ENCODE data around the gene DGKD.
A peak's percentile ranks its signal among the peaks of the same experiment; 100 is the strongest.

DGKD gene

DNA sequence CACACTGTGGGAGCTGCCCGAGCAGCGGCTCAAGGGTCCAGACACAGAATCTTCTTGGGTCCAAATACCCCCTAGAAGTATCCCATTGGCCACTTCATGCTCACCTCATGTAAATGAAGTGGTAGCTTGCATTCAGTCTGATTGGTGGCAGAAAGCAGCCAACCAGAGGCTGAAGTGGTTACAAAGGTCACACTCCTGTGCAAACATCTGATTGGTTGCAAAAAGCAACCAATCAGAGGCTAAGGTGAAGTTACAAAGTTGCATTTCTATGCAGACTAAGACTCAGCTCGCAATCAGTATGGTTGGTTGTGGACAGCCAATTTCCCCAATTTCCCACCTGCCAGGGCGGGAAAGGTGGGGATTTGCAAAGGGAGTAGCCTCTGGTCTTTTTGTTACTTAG is 94.3 kb downstream of the DGKD start:
- DNase-seq, result no peak

- peak in 1 of 3 donors; percentile 16 for DNase-seq
Measured at GRCh38 chr2:233449081-233449901, 95.0 kb downstream of the DGKD start.

- DNase-seq, result no peak
Measured at GRCh38 chr2:233449921-233450863, 95.9 kb downstream of the DGKD start.

DNA sequence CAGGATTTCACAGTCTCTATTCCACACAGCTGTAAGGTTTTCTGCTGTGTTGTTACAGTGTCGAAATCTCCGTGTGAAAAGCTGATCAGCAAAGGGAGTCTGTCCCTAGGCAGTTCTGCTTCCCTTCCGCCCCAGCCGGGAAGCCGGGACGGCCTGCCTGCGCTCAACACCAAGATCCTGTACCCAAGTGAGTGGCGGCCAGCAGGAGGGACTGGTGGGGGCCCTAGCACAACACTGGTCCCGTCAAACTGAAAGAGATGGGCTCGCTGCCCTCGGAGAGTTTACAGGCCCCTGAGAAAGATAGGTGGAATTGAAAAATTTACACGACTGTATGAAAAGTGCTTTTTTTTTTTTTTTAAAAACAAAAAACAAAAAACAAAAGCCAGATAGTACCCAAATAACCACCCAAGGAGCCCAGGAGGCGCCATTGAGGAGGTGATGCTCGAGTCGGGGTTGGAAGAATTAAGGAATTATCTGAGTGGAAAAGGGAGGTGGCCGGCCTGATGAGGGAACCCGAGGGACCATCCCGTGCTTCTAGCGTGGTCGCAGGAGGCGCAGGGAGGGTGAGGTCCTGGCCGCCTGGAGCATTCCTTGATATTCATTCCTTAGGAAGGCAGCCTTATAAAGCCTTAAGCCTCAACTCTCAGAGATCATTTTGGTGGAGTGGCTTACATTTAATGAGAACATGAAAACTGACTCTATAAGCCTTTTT is 96.7 kb downstream of the DGKD start:
- DNase-seq, result no peak

GRCh38 chr2:233451950-233452349 is 97.7 kb downstream of the DGKD start:
- no peak for DNase-seq

DNA sequence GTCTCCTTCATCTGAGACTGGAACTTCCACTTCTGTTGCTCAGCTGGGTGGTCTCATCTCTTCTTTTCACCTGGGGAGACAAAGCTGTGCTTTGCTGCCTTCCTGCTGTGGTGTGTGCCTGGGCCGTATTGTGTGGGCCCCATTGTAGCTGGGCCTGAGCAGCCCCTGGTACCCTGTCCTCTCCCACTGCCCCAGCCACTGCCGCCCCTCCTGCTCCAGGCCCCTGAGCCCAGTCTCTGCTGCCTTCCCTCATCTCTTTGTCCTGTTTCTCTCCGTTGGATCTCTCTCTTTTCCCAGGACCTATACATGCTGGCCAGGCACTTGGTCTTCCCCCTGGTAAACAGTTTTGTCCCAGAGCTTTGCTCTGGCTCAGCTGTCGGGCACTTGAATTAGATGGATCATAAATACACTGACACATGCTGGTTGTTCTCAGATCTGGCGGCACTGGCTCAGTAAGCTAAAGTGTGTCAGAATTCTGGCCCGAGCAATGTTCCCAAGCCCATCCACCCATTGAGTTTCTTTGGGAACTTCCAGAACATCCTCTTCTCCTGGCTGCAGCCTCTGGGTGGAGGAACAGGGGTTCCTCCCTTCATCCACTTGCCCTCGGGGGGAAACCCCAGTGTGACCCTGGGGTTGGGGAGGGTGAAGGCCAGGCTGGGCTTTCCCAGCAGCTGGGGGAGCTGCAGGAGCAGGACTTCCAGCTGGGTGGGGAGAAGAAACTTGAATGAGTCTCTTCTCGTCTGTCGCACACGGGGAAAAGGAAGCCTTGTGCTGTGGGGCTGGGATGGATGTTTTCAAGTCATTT is 99.0 kb downstream of the DGKD start:
- DNase-seq, result peak in 1 of 3 donors; percentile 13

GRCh38 chr2:233453916-233454315 is 99.6 kb downstream of the DGKD start:
- no peak for DNase-seq

GRCh38 chr2:233455006-233455405 is 100.7 kb downstream of the DGKD start:
- DNase-seq, result no peak

- no peak for DNase-seq
Measured at GRCh38 chr2:233455491-233455890, 101.2 kb downstream of the DGKD start.

DNA sequence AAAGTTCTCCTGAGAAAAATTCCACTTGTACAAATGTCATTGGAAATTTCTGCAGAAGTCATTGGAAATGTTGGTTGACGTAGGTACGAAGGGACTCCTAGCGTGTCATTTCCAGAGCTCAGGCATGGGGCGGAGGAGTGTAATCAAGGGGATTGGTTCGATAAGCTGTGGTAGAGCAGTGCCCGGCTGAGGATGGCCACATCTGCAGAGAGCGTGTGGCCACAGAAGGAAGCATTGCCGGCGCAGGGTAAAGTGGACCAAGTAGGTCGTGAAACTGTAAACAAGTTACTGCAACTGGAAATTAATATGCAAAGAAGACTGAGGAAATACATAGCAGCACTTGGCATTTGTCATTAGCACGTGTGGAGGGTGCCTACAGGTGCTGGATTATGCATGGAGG is 101.8 kb downstream of the DGKD start:
- DNase-seq, result no peak

GRCh38 chr2:233456934-233457333 is 102.6 kb downstream of the DGKD start:
- DNase-seq, result no peak

DNA sequence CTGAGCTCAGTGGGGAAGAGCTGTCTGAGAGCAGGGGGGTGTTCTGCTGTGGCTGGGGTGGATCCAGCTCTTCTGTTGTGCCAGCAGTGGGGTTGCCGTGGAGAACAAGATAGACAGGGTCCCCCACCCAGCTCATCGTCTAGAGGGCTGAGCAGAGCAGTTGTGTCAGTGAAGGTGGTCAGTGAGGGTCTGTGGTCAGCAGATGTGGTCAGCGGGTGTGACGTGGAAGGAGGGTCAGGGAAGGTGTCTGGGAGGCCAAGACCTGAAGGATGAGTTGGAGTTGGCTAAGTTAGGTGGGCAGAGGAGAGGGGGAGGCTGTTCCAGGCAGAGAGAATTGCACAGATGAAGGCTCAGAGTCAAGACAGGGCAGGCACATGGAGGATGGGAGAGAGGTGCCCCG is 103.1 kb downstream of the DGKD start:
- DNase-seq, result no peak

- no peak for DNase-seq
Measured at GRCh38 chr2:233458031-233458610, 103.8 kb downstream of the DGKD start.

- no peak for DNase-seq
Measured at GRCh38 chr2:233458826-233459225, 104.5 kb downstream of the DGKD start.

- no peak for DNase-seq
Measured at GRCh38 chr2:233459426-233459825, 105.1 kb downstream of the DGKD start.

- DNase-seq, result no peak
Measured at GRCh38 chr2:233460726-233461441, 106.6 kb downstream of the DGKD start.

- no peak for DNase-seq
Measured at GRCh38 chr2:233461481-233461891, 107.2 kb downstream of the DGKD start.

GRCh38 chr2:233462202-233462785 is 108.0 kb downstream of the DGKD start:
- DNase-seq, result no peak

- DNase-seq, result no peak
Measured at GRCh38 chr2:233462826-233463470, 108.7 kb downstream of the DGKD start.

DNA sequence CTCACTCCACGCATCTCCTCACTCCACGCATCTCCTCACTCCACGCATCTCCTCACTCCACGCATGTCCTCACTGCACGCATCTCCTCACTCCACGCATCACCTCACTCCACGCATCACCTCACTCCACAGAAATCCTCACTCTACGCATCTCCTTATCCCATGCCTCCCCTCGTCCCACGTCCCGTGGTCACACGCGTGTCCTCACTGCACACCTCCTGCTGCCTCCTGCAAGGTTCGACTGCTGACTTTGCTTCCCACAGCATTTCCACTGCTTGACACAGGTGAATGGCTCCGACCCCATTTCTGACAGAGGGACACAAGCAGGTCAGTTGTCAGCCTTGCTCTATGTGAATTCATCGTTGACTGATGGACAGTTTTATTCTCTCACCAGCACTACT is 109.3 kb downstream of the DGKD start:
- DNase-seq, result no peak
